ENCODE measurements around the gene PADI1. TPM values are rescaled to one million over a fixed set of nuclear protein-coding genes. Genes with fewer than 3 reads are reported as not detected.

Gene PADI1
- total RNA-seq, 4 donors from 2014 or later: 2.1 TPM; not detected in 3

GRCh38 chr1:17270891-17271765 lies 66.2 kb downstream of the PADI1 start:
- no peaks in the 10 kb centered on the region for H3K36me3 ChIP-seq
- DNase-seq (ENCODE audit: extremely low spot score): no peak
- no peak for TF ChIP-seq POLR2AphosphoS5 (IDR thresholded peaks at IDR 0.05)
- no peak for TF ChIP-seq EP300 (IDR thresholded peaks at IDR 0.05)
- no peak for TF ChIP-seq POLR2A (IDR thresholded peaks at IDR 0.05; ENCODE audit: low read depth)
- no peak for TF ChIP-seq CTCF (IDR thresholded peaks at IDR 0.05)
- no peaks in the 10 kb centered on the region for H3K4me1 ChIP-seq
- H3K4me3 ChIP-seq: no peak overlapping the region
- peaks cover 0 to 29% (median 0%) of the 10 kb centered on the region in 4 donors for H3K27me3 ChIP-seq
- intact Hi-C loops (cut with DNase I): no loop called here
- 88% methylated on average over 22 of the region's 23 CpGs for WGBS
- no peak overlapping the region for H3K27ac ChIP-seq (replicated peaks in 1 of 4)
- no peaks in the 10 kb centered on the region for H3K9me3 ChIP-seq

DNA sequence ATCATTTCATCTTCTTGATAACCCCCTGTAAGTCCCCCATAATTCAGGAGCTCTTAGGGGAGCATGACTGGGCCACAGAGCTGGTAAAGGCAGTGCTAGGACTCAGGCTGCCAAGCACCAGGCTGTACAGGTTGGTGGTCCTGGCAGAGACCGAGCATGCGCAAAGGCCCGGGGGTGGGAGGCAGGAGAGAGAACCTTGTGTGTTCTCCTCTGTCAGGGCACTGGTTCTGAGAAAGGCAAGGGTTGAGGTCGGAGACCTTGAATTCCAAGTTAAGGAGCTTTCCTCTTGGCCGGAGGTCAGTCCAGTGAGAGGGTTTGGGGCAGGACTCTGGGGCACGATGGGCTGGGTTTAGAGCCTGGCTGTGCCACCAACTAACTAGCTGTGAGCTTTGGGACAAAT lies 67.1 kb downstream of the PADI1 start:
- H3K9me3 ChIP-seq: no peaks in the 10 kb centered on the region
- peaks cover 0 to 39% (median 0%) of the 10 kb centered on the region in 4 donors for H3K27me3 ChIP-seq
- H3K4me3 ChIP-seq: no peak overlapping the region
- no peak for DNase-seq (ENCODE audit: extremely low spot score)
- WGBS: 93% methylated on average over 6 of the region's 6 CpGs
- TF ChIP-seq CTCF (IDR thresholded peaks at IDR 0.05): no peak
- no peak for TF ChIP-seq EP300 (IDR thresholded peaks at IDR 0.05)
- no peak for TF ChIP-seq POLR2A (IDR thresholded peaks at IDR 0.05; ENCODE audit: low read depth)
- TF ChIP-seq POLR2AphosphoS5 (IDR thresholded peaks at IDR 0.05): no peak
- intact Hi-C loops (cut with DNase I): no loop called here
- H3K36me3 ChIP-seq: no peaks in the 10 kb centered on the region
- no peaks in the 10 kb centered on the region for H3K4me1 ChIP-seq
- H3K27ac ChIP-seq (replicated peaks in 1 of 4): no peak overlapping the region

GRCh38 chr1:17272646-17273045 lies 67.7 kb downstream of the PADI1 start:
- DNase-seq (ENCODE audit: extremely low spot score): no peak
- WGBS: 60% methylated on average over 4 of the region's 4 CpGs
- no peak for TF ChIP-seq POLR2AphosphoS5 (IDR thresholded peaks at IDR 0.05)
- no peak for TF ChIP-seq EP300 (IDR thresholded peaks at IDR 0.05)
- no peak for TF ChIP-seq POLR2A (IDR thresholded peaks at IDR 0.05; ENCODE audit: low read depth)
- Histone ChIP-seq H3K4me1 (no peaks in the 10 kb centered on the region), H3K4me3 (no peak overlapping the region), H3K27ac (replicated peaks in 1 of 4) (no peak overlapping the region), H3K9me3 (no peaks in the 10 kb centered on the region), H3K36me3 (no peaks in the 10 kb centered on the region), H3K27me3 (peaks cover 0 to 42% (median 0%) of the 10 kb centered on the region in 4 donors)
- intact Hi-C loops (cut with DNase I): no loop called here

GRCh38 chr1:17273096-17273495 lies 68.2 kb downstream of the PADI1 start:
- Histone ChIP-seq H3K9me3 (no peaks in the 10 kb centered on the region), H3K4me3 (no peak overlapping the region), H3K27me3 (peaks cover 0 to 47% (median 0%) of the 10 kb centered on the region in 4 donors), H3K27ac (replicated peaks in 1 of 4) (no peak overlapping the region), H3K36me3 (no peaks in the 10 kb centered on the region), H3K4me1 (no peaks in the 10 kb centered on the region)
- 60% methylated on average over 10 of the region's 13 CpGs for WGBS
- DNase-seq (ENCODE audit: extremely low spot score): no peak
- intact Hi-C loops (cut with DNase I): no loop called here
- TF ChIP-seq POLR2A (IDR thresholded peaks at IDR 0.05; ENCODE audit: low read depth): no peak
- no peak for TF ChIP-seq CTCF (IDR thresholded peaks at IDR 0.05)
- no peak for TF ChIP-seq EP300 (IDR thresholded peaks at IDR 0.05)
- no peak for TF ChIP-seq POLR2AphosphoS5 (IDR thresholded peaks at IDR 0.05)
